ENCODE results near the gene GCH1.

DNA sequence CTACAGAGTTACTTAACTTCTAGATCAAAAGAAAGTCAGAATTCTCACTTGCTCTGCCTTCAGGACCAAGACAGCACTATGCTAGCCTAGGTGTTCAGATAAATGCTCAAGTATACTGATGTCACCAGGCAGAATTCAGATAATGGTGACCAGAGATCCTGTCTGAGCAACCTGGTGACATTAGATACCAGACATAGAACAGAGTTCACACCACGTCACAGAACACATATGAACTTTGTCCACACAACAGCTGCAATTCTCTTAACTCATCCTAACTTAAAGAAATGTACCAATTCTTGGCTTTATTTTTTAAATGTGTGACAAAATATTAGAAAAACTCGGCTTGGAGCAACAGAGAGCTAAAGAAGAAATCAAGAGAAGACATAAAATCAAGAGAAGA is 58.1 kb downstream of the GCH1 start:
- TF ChIP-seq, protein P1, sequence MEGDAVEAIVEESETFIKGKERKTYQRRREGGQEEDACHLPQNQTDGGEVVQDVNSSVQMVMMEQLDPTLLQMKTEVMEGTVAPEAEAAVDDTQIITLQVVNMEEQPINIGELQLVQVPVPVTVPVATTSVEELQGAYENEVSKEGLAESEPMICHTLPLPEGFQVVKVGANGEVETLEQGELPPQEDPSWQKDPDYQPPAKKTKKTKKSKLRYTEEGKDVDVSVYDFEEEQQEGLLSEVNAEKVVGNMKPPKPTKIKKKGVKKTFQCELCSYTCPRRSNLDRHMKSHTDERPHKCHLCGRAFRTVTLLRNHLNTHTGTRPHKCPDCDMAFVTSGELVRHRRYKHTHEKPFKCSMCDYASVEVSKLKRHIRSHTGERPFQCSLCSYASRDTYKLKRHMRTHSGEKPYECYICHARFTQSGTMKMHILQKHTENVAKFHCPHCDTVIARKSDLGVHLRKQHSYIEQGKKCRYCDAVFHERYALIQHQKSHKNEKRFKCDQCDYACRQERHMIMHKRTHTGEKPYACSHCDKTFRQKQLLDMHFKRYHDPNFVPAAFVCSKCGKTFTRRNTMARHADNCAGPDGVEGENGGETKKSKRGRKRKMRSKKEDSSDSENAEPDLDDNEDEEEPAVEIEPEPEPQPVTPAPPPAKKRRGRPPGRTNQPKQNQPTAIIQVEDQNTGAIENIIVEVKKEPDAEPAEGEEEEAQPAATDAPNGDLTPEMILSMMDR (conservative IDR thresholded peaks at IDR 0.05; ENCODE audit: low read depth, low read length): no peak
- no peak for TF ChIP-seq EZH2 (IDR thresholded peaks at IDR 0.05; ENCODE audit: borderline replicate concordance, low read depth, low read length, poor library complexity, severe bottlenecking)
